Activated CD4-positive, alpha-beta T cell treated with anti-CD3 and anti-CD28 coated beads for 48 hours (primary cell): ENCODE data around the gene ADPRH.
A peak's percentile ranks its signal among the peaks of the same experiment; 100 is the strongest.

Experiments used
- DNase-seq: peaks from one replicate; pipeline ENCODE4 v3.0.0-alpha.2; 2020

ADPRH gene

GRCh38 chr3:119598410-119599098 lies 19.3 kb downstream of the ADPRH start:
- DNase-seq: no peak

GRCh38 chr3:119599558-119600174 lies 20.4 kb downstream of the ADPRH start:
- no peak for DNase-seq

- DNase-seq: peak; percentile 51
Measured at GRCh38 chr3:119600732-119601131, 21.4 kb downstream of the ADPRH start.

- peak; percentile 35 for DNase-seq
Measured at GRCh38 chr3:119601154-119601553, 21.9 kb downstream of the ADPRH start.

- no peak for DNase-seq
Measured at GRCh38 chr3:119602676-119603075, 23.4 kb downstream of the ADPRH start.

GRCh38 chr3:119604878-119605277 lies 25.6 kb downstream of the ADPRH start:
- no peak for DNase-seq

- no peak for DNase-seq
Measured at GRCh38 chr3:119608405-119609000, 29.2 kb downstream of the ADPRH start.

GRCh38 chr3:119609301-119609700 lies 30.0 kb downstream of the ADPRH start:
- no peak for DNase-seq

GRCh38 chr3:119611664-119612063 lies 32.4 kb downstream of the ADPRH start:
- DNase-seq: no peak

GRCh38 chr3:119613201-119613600 lies 33.9 kb downstream of the ADPRH start:
- DNase-seq: no peak

GRCh38 chr3:119613872-119614271 lies 34.6 kb downstream of the ADPRH start:
- no peak for DNase-seq

GRCh38 chr3:119616056-119616455 lies 36.8 kb downstream of the ADPRH start:
- no peak for DNase-seq

GRCh38 chr3:119619094-119619493 lies 39.8 kb downstream of the ADPRH start:
- no peak for DNase-seq

- no peak for DNase-seq
Measured at GRCh38 chr3:119620899-119621298, 41.6 kb downstream of the ADPRH start.

- no peak for DNase-seq
Measured at GRCh38 chr3:119624002-119624720, 44.9 kb downstream of the ADPRH start.

GRCh38 chr3:119625451-119626153 lies 46.3 kb downstream of the ADPRH start:
- no peak for DNase-seq

GRCh38 chr3:119626196-119626595 lies 46.9 kb downstream of the ADPRH start:
- no peak for DNase-seq

- peak; percentile 25 for DNase-seq
Measured at GRCh38 chr3:119627461-119627860, 48.2 kb downstream of the ADPRH start.

- peak; percentile 45 for DNase-seq
Measured at GRCh38 chr3:119628390-119628789, 49.1 kb downstream of the ADPRH start.

GRCh38 chr3:119628816-119629445 lies 49.6 kb downstream of the ADPRH start:
- no peak for DNase-seq

GRCh38 chr3:119630128-119630879 lies 51.0 kb downstream of the ADPRH start:
- no peak for DNase-seq

GRCh38 chr3:119630880-119631329 lies 51.6 kb downstream of the ADPRH start:
- DNase-seq: no peak
